NCI-H82 (cell line): Measurements from ENCODE around the gene FKBP1A.

Experiments used
- DNase-seq: peaks from one replicate; lab custom pipeline; 2025; lab: John Stamatoyannopoulos, UW

FKBP1A gene

GRCh38 chr20:1319051-1319450 lies 73.8 kb downstream of the FKBP1A start:
- no peak for DNase-seq
